ENCODE measurements around the gene CAPZB.

The CAPZB gene

DNA sequence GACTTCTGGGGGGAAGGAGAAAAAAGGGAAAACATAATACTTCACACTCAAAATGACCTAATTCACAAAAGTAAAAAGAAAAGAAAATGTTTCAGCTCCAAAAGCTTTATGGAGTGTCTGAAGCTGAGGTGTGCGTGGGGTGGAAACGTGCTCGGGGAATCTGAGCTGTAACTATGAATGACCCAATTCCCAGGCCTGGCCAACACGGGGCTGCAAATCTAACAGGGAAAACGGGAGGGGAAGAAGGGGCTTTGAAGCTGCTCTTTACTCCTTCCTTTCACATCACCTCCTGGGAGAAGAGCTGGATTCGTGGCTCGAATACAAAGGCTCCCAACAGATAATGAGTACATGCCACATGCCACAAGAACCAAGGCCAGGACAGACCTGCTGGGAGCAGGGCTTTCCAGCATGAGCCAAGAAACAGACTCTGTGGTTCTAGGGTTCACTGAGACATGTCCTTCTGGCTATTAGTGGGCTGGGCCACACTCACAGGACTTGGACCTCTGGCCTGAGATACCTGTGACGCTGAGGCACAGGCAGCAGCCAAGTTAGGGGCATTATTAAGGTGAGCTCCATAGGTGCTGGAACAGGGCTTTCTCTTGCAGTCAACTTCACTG, 121.7 kb downstream of the CAPZB start:
- DNase-seq, result no peak

DNA sequence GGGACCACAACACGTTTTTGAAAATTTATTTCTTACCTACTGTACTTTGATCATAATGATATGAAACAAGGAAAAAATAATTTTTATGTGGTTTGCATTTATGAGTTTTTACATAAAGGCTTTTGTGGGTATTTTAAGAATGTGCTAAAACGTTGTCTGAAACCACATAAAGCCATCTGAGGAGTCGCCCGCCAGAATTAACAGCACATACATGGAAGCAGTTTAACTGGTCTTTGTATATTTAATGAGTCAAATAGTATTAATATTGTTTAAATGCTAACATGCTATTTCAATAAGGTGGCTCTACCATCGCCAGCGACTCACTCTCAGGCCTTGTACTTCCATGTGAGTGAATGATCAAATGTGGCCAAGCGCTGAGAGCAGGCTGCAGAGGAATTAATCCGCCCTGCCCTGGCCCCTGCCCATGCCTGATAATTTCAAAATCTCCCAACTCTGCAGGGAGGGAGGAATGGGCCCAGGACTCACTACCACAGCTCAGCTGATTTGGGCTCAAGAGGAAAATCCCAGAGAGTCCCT, 123.7 kb downstream of the CAPZB start:
- no peak for DNase-seq

DNA sequence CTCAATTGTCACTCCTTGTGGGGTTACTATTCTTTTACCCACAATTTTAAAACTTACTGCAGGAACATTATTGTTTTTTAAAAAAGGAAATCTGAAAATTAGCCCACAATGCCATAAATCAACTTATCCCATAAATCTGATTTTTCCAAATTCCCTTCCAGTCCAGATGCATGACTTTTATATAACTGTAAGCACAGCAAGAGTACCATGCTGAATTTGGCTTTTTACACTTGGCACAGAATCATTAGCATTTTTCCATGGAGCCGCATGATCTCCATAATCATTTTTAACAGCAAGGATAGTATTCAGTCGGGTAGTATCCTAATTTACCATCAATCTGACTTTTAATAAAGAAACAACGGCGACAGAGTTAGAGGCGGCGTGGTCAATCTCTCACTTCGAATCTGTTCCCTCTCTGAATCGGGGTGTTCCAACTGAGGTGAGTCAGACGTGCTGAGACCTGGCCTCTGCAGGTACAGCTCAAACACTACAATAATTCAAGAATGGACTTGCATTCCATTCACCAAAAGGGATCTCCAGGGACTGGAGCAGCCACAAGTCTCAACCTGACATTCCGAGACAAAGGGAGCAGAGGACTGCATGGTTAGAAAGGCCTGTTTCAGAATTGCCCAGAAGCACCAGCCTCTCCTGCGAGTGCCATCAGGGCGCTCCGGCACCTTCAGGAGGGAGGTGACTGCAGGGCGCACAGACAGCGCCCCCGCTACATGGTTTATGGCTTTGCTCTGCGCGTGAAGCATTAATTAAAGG, 124.3 kb downstream of the CAPZB start:
- no peak for DNase-seq

DNA sequence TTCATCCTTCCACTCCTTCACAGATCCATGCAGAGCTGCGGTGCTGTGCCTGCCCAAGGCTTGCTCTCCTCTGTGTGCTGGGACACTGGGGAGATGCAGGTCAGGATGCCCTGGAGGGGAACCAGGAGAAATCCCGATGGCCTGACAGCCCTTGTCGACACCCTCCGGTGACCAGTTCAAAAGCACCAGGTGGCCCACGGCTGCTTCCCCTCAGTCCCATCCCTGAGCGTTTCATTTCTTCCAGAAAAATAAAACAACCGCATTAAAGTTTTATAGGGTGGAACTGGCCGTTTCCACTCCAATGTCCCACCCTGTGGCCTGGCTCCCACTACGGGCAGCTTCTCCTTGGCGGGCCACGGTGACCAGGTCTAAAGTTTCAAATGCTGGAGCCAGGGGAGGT, 124.9 kb downstream of the CAPZB start:
- no peak for DNase-seq

DNA sequence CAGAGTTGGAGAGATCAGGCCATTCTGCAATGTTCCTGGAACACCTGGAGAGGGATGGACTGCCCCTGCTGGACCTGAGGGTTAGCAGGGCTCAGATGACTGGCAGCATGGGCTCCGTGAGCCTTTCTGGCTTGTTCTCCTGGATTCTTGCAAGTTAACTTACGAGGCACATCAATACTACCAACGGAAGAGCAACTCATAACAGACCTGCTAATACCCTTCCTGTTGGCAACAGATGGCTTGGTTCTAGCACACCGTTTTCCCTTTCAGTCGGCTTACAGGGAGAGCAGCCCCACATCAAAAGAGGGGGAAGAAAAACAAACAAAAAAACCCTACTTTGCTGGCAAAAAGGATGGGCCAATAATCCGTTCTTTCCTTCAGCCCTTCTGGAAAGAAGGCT, 125.3 kb downstream of the CAPZB start:
- DNase-seq, result no peak

DNA sequence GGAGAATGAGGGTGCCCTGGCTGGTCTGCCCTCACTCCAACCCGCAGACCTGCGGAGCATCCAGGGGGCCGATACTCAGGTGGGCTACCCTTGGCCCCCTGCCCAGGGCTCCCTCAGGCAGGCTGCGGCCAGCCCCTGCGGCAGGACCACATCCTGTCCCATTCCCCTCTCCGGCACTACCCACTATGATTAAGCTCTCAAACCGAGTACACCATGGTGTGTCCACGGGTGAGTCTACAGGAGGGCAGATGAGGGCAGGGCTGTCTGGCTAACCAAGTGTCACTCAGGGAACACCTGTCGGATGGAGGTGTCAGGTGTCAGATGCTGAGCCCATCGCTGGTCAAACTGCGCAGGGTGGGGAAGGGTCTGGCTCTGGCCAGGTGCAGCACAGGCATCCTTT, 126.0 kb downstream of the CAPZB start:
- no peak for DNase-seq

DNA sequence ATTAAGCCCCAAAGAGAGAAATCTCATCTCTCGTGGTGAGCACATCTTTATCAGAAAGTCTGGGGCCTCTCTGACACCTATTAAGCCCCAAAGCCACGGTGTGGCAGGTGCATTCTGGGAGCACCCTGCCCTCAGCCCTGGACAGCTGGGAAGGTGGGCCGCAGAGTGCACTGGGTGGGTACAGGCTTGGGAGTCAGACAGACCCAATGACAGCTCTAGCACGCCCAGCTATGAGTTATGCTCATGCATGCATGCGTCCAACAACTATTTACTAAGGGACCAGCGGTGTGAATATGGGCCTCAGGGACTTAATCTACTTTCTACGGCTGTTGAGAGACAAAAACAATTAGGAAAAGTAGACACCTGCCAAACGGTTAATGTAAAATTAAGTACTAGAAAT, 126.6 kb downstream of the CAPZB start:
- DNase-seq, result no peak

DNA sequence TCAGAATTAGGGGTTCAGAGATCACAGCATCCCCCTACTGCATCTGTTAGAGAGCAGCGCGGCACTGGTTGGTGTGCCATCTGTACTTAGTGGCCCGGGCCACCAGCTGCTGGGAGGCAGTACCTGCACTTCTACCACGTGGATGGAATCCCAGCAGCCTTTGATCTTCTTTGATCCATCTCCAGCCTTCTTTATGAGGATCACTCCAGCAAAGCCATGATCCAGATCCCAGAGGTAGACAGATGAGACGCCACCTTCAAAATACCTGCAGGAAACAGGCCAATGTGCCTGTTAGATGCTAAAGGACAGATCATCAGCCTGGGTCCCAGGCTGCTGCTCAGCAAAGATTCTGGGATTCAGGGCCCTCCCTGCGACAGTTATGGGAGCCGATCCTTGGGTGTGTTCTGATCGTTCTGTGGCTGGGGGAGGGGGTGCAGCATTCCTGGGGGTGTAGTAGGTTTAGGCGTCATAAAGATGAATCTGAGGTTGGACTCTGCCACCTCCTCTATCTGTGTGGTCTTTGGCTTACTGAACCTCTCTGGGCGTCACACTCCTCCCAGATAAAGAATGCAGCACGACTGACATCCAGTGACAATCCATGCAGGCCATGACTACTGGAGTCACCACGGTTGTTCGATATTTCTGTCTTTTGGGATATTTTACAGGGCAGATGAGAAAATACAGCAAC, 127.9 kb downstream of the CAPZB start:
- DNase-seq, result no peak

DNA sequence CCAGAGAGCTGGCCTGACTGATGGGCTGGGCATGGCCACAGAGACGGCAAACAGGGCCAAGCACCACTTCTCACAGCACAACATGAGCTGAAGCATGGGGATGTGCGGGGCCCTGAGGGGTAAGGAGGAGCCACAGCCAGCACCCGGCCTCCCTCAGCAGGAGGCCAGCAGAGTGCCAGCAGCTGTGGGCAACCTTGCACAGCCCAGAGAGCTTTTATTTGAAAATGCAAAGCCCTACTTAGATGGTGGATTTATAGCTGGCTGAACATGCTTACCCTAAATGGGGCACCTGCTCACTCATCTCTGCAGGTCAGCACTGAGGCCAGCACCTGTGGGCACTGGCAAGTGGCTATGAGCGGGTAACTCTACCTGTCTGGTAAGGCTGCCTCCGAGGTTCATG, 129.1 kb downstream of the CAPZB start:
- DNase-seq, result no peak

DNA sequence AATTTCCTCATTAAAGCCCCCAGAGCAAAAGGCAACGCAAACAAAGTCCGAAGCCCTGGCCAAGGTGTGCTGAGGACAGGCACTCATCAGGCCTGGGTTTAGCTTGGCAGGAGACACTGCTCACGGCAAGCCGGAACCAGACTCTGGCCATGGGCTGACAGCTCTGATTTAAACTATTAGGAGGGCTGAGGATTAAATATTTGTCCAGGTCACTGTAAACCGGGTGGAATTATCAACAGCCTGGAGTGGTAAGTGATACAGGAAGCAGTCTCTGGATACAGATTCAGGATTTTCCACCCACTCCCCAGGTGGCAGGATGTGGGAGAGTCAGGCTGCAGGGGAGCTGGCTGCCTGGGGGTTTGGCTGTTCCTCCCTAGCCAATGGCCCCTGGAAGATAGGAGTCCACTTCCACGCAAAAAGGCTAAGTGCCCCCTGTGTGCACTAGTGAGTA, 130.8 kb downstream of the CAPZB start:
- no peak for DNase-seq

DNA sequence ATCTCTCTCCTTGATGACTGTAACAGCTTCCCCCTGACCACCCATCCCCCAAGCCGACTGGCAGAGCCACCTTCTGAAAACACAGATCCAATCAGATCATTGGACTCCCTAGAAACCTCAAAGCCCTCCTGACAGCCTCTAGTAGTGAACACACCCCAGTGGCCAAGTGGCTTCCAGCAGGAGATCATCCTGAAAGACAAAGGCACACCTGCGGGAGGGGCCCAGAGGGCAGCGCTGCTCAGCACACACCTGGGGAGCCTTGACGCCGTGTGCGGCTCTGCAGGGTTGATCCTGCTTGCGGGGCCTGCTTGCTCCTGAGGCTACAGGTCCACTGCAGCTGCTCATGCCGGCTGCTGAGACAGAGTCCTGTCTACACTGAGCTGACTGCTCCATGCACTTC, 131.7 kb downstream of the CAPZB start:
- no peak for DNase-seq

DNA sequence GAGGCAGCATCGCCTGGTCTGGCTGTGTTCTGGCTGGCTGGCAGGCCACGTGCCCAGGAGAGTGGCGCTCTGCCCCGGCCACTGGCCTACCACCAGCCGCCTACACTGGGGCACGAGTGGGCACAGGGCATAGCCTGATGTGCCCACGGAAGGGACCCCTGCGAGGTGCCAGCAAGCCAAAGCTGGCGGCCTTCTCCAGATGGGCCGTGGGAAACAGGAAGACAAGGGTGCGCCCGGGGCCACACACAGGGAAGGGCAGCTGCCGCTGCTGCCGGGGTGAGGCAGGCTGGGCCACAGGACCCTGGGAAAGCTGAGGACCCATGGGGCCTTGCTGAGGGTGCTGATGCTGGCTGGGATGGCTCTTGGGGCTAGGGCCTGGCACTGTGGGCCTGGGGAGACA, 132.5 kb downstream of the CAPZB start:
- no peak for DNase-seq

DNA sequence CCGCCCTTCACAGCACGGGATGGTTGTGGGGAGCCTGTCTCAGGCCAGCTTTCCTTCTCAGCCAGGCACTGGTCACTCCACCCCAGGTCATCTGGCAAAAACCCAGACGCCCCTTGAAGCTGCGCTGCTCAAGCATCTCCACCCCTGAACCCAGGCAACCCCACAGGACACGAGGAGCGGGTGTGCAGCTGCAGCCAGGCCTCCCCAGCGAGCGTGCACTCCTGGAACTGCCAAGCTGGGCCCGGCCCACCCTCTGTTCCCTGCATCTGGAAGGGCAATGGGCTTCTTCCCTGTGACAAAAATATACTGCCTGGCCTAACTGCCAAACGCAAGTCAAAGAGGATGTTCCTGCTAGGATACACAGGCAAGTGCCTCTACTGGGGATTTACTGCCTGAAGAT, 133.5 kb downstream of the CAPZB start:
- no peak for DNase-seq

DNA sequence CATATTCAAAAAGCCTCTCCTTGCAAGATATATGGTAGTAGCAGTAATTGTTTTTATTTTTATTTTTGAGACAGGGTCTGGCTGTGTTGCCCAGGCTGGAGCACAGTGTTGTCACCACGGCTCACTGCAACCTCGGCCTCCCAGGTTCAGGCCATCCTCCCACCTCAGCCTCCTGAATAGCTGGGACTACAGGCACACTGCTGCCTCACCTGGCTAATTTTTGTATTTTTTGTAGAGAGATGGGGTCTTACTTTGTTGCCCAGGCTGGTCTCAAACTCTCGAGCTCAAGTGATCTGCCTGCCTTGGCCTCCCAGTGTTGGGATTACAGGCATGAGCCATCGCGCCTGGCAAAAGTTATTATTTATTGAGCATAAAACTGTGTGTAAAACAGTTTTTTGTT, 134.8 kb downstream of the CAPZB start:
- DNase-seq, result no peak

DNA sequence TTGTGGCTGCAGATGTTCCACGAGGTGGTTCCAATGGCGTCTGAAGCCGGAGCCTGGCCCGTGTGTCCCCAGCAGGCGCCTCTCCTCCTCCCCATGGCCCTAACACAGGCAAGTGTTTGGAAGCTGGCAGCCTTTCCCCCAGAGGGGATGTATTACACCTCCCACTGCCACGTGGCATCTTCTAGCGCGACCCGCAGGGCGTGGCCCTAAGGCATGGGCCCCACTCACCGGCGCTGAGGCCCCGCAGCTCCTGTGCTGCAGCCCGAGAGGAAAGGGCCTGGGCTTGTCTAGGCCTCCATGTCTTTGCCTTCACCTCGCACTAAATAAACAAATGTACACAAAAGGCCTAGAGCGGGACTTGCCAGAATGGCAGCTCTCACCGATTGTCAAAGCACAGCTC, 135.3 kb downstream of the CAPZB start:
- DNase-seq, result no peak

DNA sequence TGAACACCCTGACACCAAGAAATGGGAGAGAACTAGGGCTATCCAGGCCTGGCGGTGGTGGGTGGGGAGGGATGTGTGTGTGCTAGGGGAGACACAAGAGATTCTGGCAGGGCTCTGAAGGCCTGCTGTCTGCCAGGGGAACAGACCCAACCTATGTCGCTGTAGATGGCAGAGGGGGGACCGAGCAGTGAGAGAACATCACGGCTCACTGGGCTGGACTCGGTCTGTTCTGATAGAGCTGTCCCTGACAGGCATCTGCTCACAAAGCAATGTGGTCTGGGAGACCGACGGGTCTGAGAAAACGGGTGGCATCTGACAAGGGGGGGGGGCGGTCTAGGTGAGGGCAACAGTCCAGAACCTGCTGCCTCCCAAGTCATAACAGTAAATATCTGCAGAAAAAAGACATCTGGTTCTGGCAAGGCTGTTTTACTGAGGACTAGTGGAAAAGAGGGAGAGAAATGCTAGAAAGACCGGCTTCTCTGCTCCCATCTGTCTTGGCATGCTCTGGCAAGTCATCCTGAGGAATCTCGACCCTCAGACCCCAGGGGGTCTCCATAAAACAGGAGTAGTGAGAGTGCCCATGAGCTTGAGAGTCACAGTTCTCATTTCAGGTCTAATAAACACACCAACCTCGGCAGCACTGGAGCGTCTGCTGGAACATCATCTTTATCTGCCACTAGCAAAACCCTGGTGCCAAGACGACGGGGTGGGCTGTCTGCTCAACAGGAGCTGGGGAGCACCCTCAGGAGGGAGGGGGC, 136.7 kb downstream of the CAPZB start:
- DNase-seq, result no peak

DNA sequence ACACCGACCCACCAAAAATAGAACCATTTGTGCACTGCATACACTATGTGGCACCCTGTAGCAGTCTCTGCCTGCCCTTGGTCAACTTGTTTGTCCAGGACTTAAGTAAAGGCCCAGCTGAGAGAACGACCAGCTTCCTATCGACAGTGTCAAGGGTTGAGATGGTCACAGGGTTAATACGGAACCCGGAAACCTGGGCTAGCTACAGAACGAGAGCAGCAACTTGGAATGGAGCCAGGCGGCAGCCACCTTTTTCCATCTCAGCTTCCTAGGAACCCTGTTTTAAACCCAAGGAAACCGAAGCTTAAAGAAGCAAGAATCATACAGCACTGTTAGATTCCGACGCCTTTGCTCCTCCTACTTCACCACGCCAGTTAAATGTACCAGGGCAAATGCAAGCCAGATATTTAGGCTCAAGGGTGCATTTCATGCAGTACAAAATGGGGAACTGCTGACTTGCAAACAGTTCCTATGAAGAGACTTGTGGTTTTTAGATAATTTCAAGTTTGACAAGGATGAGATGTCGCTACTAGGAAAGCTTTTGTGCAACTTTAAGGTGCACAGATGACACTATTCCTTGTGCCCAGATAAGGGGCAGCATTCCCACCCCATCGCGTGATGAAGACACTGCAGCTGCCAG, 137.7 kb downstream of the CAPZB start:
- no peak for DNase-seq

DNA sequence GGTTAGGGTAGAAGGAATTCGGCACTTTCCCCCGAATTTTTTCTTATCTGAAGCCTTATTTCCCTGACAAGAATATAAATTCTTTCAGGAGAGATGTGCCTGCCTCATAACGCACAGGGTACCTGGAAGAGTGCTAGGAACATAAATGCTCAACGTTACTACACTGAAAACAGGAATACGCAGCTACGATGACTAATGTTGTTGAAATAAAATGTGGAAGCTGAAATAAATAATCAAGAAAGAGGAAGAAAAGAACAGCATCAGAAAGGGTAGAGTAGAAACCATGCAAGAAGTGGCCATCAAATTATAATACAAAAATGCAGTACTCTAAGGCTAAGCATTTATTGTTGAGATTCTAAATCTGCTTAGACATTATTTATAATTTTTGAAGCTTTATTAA, 139.3 kb downstream of the CAPZB start:
- DNase-seq, result no peak

DNA sequence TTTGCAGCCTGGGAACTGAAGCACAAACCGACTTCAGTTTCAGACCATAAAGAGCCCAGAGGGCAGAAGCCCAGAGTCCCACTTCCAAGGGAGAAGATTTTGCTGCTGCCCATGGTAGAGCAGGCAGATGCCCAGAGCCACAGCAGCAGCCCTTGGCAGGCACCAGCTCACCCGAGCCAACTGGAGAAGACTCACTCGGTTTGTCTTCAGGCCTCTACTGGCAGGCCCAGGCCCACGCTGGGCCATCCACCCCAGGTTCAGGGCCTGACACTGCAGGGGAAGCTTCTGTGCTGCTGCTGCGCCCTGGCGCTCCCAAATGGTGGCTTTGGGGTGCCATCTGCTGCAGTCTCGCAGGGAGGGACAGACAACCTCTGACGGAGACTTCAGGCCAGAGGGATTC, 139.9 kb downstream of the CAPZB start:
- DNase-seq, result no peak

DNA sequence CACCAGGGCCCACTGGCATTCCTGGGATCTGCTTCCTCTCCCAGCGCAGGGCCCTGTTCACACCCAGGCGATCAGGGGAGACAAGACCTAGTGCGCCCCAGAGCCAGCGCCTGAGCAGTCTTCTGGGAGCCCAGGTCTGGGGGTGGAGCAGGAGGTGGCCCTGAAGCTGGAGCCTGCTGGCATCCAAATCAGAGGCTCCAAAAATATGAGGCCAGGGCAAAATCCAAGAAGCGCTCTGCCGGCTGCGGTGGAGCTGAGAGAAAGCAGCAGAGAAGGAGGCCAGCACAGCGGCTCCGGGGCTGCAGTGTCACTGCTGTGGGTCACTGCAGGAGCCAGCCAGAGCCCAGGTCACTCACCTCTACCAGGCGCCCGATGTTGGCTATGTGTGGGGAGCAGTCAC, 140.5 kb downstream of the CAPZB start:
- no peak for DNase-seq

DNA sequence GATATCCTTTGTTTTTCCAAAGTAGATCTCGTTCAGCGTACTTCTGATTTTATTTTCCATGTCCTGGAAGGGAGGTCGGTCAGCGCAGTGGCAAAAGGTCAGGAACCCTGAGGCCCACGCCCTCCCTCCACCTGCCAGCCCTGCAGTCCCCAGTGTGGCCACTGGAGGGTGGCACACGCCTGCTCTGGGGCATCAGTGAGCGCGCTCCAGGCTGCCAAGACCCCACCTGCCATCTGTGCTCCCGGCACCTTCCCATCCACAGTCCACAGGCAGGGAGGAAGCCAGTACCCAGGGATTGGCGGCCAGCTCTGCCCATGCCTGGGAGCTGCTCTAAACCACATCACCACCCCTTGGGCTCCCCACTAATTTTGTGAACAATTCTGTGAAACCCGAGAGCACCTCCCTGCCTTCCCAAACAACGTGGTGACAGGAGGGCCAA, 140.9 kb downstream of the CAPZB start:
- DNase-seq, result peak in 1 of 2 donors; percentile 45

DNA sequence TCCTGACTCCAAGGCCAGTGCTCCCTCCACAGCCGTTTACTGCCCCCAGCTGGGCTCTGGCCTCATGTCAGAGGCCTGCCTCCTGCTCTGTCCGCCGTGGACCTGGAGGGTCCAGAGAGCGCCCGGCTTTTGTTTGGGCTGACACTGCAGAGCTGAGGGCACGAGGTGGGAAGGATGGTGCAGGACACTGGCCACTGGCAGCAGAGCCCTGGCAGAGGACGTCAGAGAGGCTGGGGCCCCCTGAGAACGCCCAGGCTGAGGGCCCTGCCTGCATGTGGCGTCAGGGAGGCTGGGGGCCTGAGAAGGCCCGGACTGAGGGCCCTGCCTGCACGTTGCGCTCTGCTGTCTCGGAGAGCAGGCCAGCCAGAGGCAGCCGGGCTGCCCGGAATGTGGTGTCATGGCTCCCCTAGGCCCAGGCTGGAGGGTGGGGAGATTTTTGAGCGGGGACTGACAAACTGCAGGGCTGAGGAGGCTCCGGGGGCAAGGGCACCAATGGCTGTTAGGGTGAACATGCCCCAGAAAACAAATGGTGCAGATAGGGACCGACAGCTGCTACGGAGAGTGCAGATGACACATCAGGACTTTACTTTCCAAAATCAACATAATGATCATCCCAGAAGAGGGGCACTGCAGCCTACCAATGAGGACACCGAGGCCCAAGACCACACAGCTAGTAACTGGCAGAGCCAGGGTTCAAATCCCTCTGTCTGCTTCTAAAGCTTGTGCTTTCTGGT, 141.6 kb downstream of the CAPZB start:
- no peak for DNase-seq

All from CD4-positive, alpha-beta T cell treated with Interferon alpha-2 for 1 hour (primary cell).